B cell (primary cell): ENCODE data around the gene P3H3.

Experiments
- EZH2 ChIP-seq: IDR thresholded peaks from 2 replicates; pipeline ENCODE4 v1.6.1; 2012; ENCODE audit warnings: borderline replicate concordance, low read depth, mild to moderate bottlenecking, moderate library complexity, low read length; ENCODE audit not compliant: insufficient read depth, poor library complexity, severe bottlenecking
- TF ChIP-seq, protein P1 (sequence below): fragments of 200-600 bp; IDR thresholded peaks from one replicate; pipeline ENCODE4 v1.8.0; 2022; ENCODE audit warnings: antibody characterized with exemption, mild to moderate bottlenecking

DNA sequence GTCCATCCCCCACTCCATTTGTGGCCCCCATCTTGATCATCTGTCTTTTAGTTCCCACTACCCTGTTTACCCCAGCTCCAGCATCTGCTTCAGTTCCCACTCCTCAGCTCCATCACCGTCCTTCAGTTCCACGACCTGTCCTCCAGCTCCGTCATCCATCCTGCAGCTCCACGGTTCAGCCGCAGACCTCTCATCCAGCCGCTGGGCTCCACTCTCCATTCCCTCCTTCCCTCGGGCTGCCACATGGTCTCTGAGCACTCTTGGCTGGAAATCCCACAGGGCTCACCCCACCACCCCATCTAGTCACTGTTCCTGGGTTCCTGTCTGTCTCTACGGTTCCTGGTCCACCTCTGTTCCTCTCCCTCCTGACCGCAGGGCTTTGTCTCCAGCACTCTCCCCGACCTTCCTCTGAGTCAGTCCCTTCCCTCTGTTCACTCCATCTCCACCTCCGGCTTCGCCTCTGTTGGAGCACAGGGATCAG is 3.3 kb upstream of the P3H3 start:
- TF ChIP-seq, protein P1, sequence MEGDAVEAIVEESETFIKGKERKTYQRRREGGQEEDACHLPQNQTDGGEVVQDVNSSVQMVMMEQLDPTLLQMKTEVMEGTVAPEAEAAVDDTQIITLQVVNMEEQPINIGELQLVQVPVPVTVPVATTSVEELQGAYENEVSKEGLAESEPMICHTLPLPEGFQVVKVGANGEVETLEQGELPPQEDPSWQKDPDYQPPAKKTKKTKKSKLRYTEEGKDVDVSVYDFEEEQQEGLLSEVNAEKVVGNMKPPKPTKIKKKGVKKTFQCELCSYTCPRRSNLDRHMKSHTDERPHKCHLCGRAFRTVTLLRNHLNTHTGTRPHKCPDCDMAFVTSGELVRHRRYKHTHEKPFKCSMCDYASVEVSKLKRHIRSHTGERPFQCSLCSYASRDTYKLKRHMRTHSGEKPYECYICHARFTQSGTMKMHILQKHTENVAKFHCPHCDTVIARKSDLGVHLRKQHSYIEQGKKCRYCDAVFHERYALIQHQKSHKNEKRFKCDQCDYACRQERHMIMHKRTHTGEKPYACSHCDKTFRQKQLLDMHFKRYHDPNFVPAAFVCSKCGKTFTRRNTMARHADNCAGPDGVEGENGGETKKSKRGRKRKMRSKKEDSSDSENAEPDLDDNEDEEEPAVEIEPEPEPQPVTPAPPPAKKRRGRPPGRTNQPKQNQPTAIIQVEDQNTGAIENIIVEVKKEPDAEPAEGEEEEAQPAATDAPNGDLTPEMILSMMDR = no peak
- no peak for TF ChIP-seq EZH2
